ENCODE data around the gene MMP12. TPM values are rescaled to one million over a fixed set of nuclear protein-coding genes. Genes with fewer than 3 reads are reported as not detected.
"Not testable (repeated sequence)": the region's sequence is repeated elsewhere in the genome, so short reads cannot be mapped to it uniquely, and the experiment has no call there.

Gene MMP12
- total RNA-seq, 4 donors from 2014 or later = 0.40 to 0.53 TPM; not detected in 2

DNA sequence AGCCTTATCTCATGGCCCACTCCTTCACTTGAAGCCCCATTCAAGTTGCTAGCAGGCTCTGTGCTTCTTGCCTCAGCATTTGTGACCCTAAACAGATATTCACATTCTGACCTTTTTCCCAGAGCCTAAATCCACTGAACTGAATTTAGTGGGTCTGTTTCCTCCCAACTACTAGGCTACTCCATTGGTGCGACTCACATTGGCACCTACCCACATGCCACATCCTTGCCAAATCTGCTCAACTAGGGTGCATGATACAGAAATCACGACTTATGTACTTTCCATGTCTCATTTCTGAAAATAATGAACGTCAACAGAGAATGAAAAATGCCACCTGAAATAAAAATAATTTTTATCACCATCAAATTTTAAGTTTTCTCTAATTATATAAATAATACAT is 8.4 kb upstream of the MMP12 start:
- TF ChIP-seq POLR2A (IDR thresholded peaks at IDR 0.05) = no peak
- TF ChIP-seq, protein P1, sequence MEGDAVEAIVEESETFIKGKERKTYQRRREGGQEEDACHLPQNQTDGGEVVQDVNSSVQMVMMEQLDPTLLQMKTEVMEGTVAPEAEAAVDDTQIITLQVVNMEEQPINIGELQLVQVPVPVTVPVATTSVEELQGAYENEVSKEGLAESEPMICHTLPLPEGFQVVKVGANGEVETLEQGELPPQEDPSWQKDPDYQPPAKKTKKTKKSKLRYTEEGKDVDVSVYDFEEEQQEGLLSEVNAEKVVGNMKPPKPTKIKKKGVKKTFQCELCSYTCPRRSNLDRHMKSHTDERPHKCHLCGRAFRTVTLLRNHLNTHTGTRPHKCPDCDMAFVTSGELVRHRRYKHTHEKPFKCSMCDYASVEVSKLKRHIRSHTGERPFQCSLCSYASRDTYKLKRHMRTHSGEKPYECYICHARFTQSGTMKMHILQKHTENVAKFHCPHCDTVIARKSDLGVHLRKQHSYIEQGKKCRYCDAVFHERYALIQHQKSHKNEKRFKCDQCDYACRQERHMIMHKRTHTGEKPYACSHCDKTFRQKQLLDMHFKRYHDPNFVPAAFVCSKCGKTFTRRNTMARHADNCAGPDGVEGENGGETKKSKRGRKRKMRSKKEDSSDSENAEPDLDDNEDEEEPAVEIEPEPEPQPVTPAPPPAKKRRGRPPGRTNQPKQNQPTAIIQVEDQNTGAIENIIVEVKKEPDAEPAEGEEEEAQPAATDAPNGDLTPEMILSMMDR (IDR thresholded peaks at IDR 0.05) = no peak
- Histone ChIP-seq H3K27ac (no peak overlapping the region), H3K36me3 (no peaks in the 10 kb centered on the region)

DNA sequence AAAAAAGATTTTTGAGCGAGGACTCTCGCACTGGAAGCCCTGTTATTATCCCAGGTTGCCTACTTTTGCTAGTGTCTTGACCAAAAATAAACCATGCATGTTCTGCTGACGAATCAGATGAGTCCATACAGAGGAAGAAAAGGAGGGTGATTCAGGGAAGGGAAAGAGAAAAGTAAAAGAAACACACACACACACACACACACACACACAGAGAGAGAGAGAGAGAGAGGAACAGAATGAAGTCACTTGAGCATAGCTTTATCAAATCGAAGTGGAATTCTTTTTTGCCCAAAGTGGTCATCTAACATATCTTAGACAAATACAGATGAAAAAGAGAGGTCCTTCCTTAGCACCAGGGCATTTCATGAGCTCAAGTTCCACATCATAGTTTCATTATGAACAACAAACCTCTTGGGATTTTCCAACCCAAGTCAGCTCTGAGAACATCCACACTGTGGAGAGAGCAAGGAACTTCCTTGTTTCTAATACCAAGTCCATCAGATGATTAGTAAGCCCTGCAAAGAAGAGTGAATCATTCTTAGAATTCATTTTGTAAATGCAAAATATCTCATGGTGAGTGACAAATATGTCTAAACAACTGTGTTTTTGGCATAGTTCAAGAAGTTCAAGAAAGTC is 7.7 kb upstream of the MMP12 start:
- no peak for DNase-seq
- no peak overlapping the region for H3K27ac ChIP-seq
- no peak overlapping the region for H3K4me3 ChIP-seq
- no peaks in the 10 kb centered on the region for H3K9me3 ChIP-seq
- no peaks in the 10 kb centered on the region for H3K27me3 ChIP-seq
- H3K4me1 ChIP-seq = no peaks in the 10 kb centered on the region
- H3K36me3 ChIP-seq = no peaks in the 10 kb centered on the region
- no peak for TF ChIP-seq POLR2A (IDR thresholded peaks at IDR 0.05)
- TF ChIP-seq, protein P1 (IDR thresholded peaks at IDR 0.05) = no peak

More for the DNA sequence above, 8.4 kb upstream of the MMP12 start:
- H3K4me3 ChIP-seq = no peak overlapping the region
- DNase-seq = no peak
- no peaks in the 10 kb centered on the region for H3K4me1 ChIP-seq
- H3K9me3 ChIP-seq = no peaks in the 10 kb centered on the region
- H3K27me3 ChIP-seq = no peaks in the 10 kb centered on the region

DNA sequence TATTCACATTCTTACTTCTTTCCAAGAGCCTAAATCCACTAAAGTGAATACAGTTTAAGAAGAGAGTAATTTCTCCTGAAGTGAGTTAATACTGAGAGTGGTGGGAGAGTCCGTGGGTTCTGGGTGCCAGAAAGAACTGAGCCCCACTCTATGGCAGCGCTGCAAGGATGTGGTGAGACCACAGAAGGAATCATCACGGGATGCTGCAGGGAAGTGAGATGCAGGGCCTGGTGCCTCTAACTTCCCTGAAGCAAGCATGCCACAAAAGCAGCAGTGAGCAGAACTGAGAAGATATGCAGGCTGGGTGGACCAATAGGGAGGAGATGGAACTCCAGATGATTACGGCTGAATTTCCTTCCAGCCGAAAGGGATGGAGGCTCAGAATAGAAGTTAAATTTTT is 5.0 kb upstream of the MMP12 start:
- Histone ChIP-seq H3K27me3 (no peaks in the 10 kb centered on the region), H3K27ac (no peak overlapping the region), H3K36me3 (no peaks in the 10 kb centered on the region), H3K4me1 (no peaks in the 10 kb centered on the region), H3K4me3 (no peak overlapping the region), H3K9me3 (no peaks in the 10 kb centered on the region)
- DNase-seq = no peak
- no peak for TF ChIP-seq POLR2A (IDR thresholded peaks at IDR 0.05)
- TF ChIP-seq, protein P1 (IDR thresholded peaks at IDR 0.05) = no peak

DNA sequence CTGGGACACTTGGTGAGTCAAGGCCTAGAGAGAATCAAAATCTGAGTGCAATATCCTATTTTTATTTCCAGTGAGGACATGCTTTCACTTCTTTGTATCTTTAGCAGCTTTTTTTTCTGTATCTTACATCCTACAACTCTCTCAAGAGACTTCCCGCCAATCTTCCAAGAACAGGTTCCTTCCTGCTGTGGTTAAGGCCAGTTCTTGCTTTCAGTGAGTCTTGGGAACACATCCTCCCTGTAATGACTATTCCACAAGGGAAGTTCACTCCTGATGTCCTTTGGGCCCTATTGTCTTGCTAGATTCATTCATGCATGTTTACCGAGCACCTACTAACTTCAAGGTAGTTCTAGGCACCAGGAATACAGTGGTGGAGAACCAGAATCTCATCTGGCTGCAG is 3.8 kb upstream of the MMP12 start:
- Histone ChIP-seq H3K27ac (no peak overlapping the region), H3K4me3 (no peak overlapping the region), H3K36me3 (no peaks in the 10 kb centered on the region), H3K27me3 (no peaks in the 10 kb centered on the region), H3K4me1 (no peaks in the 10 kb centered on the region), H3K9me3 (no peaks in the 10 kb centered on the region)
- TF ChIP-seq POLR2A (IDR thresholded peaks at IDR 0.05) = no peak
- TF ChIP-seq, protein P1 (IDR thresholded peaks at IDR 0.05) = no peak
- DNase-seq = no peak

DNA sequence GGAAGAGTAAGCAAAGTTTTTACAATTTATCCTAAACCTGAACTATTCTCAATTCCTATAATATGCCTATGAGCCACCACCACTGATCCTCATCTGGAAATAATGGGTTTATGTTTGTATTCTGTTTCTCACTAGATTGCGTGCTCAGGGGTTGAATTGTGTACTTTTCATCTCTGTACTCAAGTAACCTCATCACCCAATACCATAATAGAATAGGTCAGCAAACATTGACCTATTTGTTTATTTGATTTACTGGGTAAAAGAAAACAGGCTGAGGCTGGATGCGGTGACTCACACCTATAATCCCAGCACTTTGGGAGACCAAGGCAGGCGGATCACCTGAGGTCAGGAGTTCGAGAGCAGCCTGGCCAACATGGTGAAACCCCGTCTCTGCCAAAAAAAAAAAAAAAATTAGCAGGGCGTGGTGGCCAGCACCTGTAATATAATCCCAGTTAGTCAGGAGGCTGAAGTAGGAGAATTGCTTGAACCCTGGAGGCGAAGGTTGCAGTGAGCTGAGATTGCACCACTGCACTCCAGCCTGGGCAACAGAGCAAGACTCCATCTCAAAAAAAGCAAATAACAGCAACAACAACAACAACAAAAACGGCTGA is 5.3 kb downstream of the MMP12 start:
- DNase-seq, H3K4me1 ChIP-seq, H3K36me3 ChIP-seq, H3K27me3 ChIP-seq, H3K9me3 ChIP-seq, H3K27ac ChIP-seq, H3K4me3 ChIP-seq: not testable (repeated sequence)

DNA sequence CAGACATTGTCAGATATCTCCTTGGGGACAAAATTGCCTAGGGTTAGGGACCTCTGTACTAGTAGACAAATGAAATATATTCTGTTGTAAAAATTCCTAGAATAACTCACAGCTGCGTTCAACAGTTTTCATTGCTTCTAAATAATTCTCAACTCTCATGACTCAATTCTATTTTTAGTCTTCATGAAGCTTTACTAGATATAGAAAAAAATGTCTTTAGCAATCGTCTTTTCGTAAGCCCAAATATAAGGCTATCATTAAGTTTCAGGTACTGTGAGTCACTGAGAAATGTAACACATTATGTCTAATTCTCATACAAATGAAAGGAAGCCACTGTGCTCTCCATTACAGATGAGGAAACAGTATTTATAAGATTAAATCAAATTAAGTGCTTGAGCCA is 6.4 kb downstream of the MMP12 start:
- H3K4me1 ChIP-seq = no peaks in the 10 kb centered on the region
- H3K36me3 ChIP-seq = no peaks in the 10 kb centered on the region
- H3K27ac ChIP-seq = no peak overlapping the region
- no peaks in the 10 kb centered on the region for H3K27me3 ChIP-seq
- no peak for TF ChIP-seq POLR2A (IDR thresholded peaks at IDR 0.05)
- TF ChIP-seq, protein P1 (IDR thresholded peaks at IDR 0.05) = no peak
- no peak overlapping the region for H3K4me3 ChIP-seq
- DNase-seq = no peak
- H3K9me3 ChIP-seq = no peaks in the 10 kb centered on the region

All from Peyer's patch (tissue), 4 donors.